GM12878 (cell line): ENCODE data around the gene EIF2S2. TPM values are rescaled to one million over a fixed set of nuclear protein-coding genes. Genes with fewer than 3 reads are reported as not detected.
A peak's percentile ranks its signal among the peaks of the same experiment; 100 is the strongest.

ENCODE experiments used
- ATAC-seq: fragments of 200-7000 bp; cut with Tn5 transposase; 3 replicates; pipeline ENCODE4 v1.9.1; 2020; ENCODE audit warnings: mild to moderate bottlenecking, moderate library complexity
- BruUV-seq: library from RNA; stranded (reverse); fragments of 400-500 nt; replicated peaks from 2 replicates; lab custom pipeline; 2021; lab: Mats Ljungman, UMichigan
- CTCF ChIA-PET: fragments of 300-600 bp; sonication (Branson Sonifier 250); formaldehyde crosslinking; extraction: SDS; loops from one replicate; lab custom pipeline; 2021; ENCODE audit warnings: inconsistent platforms; lab: Yijun Ruan, JAX
- POLR2A ChIA-PET: fragments of 350-600 bp; formaldehyde crosslinking; extraction: SDS; loops from one replicate; lab custom pipeline; 2021; ENCODE audit warnings: inconsistent platforms; lab: Charles Lee
- RAD21 ChIA-PET: fragments of 300-600 bp; sonication (Branson Sonifier 250); formaldehyde crosslinking; loops from one replicate; lab custom pipeline; 2023; ENCODE audit warnings: antibody characterized with exemption; ENCODE audit not compliant: unreplicated experiment; lab: Charles Lee
- SMC1A ChIA-PET: fragments of 300-600 bp; sonication (Branson Sonifier 250); formaldehyde crosslinking; loops from one replicate; lab custom pipeline; 2023; ENCODE audit not compliant: unreplicated experiment, uncharacterized antibody; lab: Charles Lee
- DNase-seq: peaks from one replicate; pipeline ENCODE4 v3.0.0-alpha.2; 2011; ENCODE audit warnings: low read depth, low spot score
- FAIRE-seq: peaks from 3 replicates; lab custom pipeline; 2011; peaks lifted over from hg19 to GRCh38; lab: Jason Lieb, UNC
- H2AFZ ChIP-seq: 2 replicates; pipeline ENCODE4 v1.6.0; 2011; ENCODE audit warnings: low read depth, low read length, control low read depth; ENCODE audit not compliant: control insufficient read depth
- H3K27ac ChIP-seq: 2 replicates; pipeline ENCODE4 v1.5.1; 2011; ENCODE audit warnings: control low read depth; ENCODE audit not compliant: control insufficient read depth, insufficient read depth
- H3K27me3 ChIP-seq, 2 experiments: replicated peaks in 1 of 2; 2 replicates each; pipeline versions ENCODE4 v1.6.0 to v1.6.1; 2011; ENCODE audit warnings: low read length in 1 of 2; ENCODE audit not compliant: control insufficient read depth in 2 of 2, insufficient read depth in 2 of 2
- H3K36me3 ChIP-seq, 2 experiments: 2 replicates each; pipeline ENCODE4 v1.5.1; 2011; ENCODE audit warnings: low read length in 1 of 2; ENCODE audit not compliant: control insufficient read depth in 2 of 2, insufficient read depth in 2 of 2
- H3K4me1 ChIP-seq: 2 replicates; pipeline ENCODE4 v1.6.1; 2011; ENCODE audit warnings: mild to moderate bottlenecking, low read length, moderate library complexity, mixed read lengths; ENCODE audit not compliant: control insufficient read depth, insufficient read depth
- H3K4me2 ChIP-seq: 2 replicates; pipeline ENCODE4 v1.6.0; 2011; ENCODE audit warnings: control low read depth; ENCODE audit not compliant: control insufficient read depth, insufficient read depth
- H3K4me3 ChIP-seq: fragments of 200-600 bp; sonication (generic); 2 replicates; pipeline ENCODE4 v1.5.1; 2016
- H3K79me2 ChIP-seq: 2 replicates; pipeline ENCODE4 v1.6.0; 2011; ENCODE audit warnings: low read length; ENCODE audit not compliant: control insufficient read depth, insufficient read depth
- H3K9ac ChIP-seq: 2 replicates; pipeline ENCODE4 v1.8.0; 2011; ENCODE audit warnings: low read length, control low read depth, mixed read lengths; ENCODE audit not compliant: control insufficient read depth, insufficient read depth
- H3K9me3 ChIP-seq: replicated peaks from 3 replicates; pipeline ENCODE4 v1.5.1; 2011; ENCODE audit warnings: mild to moderate bottlenecking, low read length; ENCODE audit not compliant: control insufficient read depth, insufficient read depth
- H4K20me1 ChIP-seq: 2 replicates; pipeline ENCODE4 v1.6.0; 2011; ENCODE audit not compliant: control insufficient read depth, insufficient read depth
- CHD2 ChIP-seq: IDR thresholded peaks from 2 replicates; pipeline ENCODE4 v1.6.1; 2011; ENCODE audit warnings: low read depth, low read length, improper control_type of control experiment, borderline replicate concordance
- JUNB ChIP-seq: IDR thresholded peaks from 2 replicates; pipeline ENCODE4 v1.6.1; 2016; ENCODE audit warnings: antibody characterized with exemption, mild to moderate bottlenecking
- JUND ChIP-seq: IDR thresholded peaks from 2 replicates; pipeline ENCODE4 v1.6.1; 2012; ENCODE audit warnings: low read depth, mild to moderate bottlenecking, low read length, improper control_type of control experiment, moderate library complexity
- SPI1 ChIP-seq: IDR thresholded peaks from 2 replicates; pipeline ENCODE4 v1.6.1; 2011; ENCODE audit warnings: low read depth, mild to moderate bottlenecking, low read length, moderate library complexity, borderline replicate concordance; ENCODE audit not compliant: insufficient read depth
- WGBS: methylation state at CpG from one replicate; pipeline ENCODE4 v1.1.6; 2016; ENCODE audit warnings: low lambda C conversion rate; ENCODE audit not compliant: insufficient replicate concordance, insufficient coverage; ENCODE audit errors: missing lambda C conversion rate; 5-methylcytosine and 5-hydroxymethylcytosine counted together
- in situ Hi-C: fragments of 300-500 bp; cut with MboI; formaldehyde crosslinking; loops from 9 replicates; pipeline ENCODE4 v1.14.3; 2018; ENCODE audit warnings: mixed read lengths
- intact Hi-C: fragments of 100-400 bp; cut with micrococcal nuclease; formaldehyde crosslinking; loops from one replicate; pipeline ENCODE4 v1.14.2; 2022; ENCODE audit not compliant: unreplicated experiment
- polyA plus RNA-seq, 11 experiments: library from polyadenylated mRNA; depleted of rRNA in 4 of 11; unstranded in 6 of 11; stranded (reverse) in 5 of 11; fragments of >200 nt; fragmentation: Nextera tagmentation in 4 of 11; fragmentation: Illumina TruSeq in 1 of 11; extraction: Ambion mirVana in 4 of 11; extraction: Trizol in 1 of 11; gene quantifications; 1 replicate in 1 of 11; 2 replicates in 10 of 11; pipeline versions ENCODE4 v1.2.1 to v1.2.3, GENCODE V29; 2011 to 2016; ENCODE audit warnings: inconsistent platforms in 2 of 11, missing spikeins in 2 of 11, low read depth in 1 of 11
- total RNA-seq, 4 experiments: library from RNA; depleted of rRNA in 3 of 4; stranded (reverse); fragments of >200 nt in 3 of 4; fragmentation: Illumina TruSeq in 1 of 4; extraction: Trizol in 1 of 4; gene quantifications; 2 replicates each; pipeline versions ENCODE4 v1.2.1 to v1.2.3, GENCODE V29; 2013 to 2021

The EIF2S2 gene
- total and polyA plus RNA-seq, 10 of the 15 experiments (the other 5 are each of a cell fraction or from before 2014, with no cell fraction given) = 60.2 to 153 (median 84.3) TPM

DNA sequence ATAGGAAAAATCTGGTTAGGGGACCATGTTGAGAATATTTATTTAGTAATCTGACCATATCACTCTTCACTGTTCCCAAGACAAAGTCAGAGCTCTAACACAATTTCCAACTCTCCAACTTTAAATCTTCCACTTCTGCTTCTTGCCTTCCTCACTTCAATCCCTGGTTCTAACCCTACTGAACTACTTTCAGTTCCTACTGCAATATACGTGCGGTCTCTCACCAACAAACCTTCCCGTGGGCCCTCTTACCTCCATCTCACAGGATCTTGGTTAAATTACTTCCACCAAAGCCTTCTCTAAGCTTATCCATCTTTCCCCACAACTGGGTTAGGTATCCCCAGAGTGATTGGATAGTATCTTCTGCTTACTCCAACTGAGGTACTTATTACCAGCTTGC, 8.0 kb downstream of the EIF2S2 start:
- 0 out of 2 replicates have a peak, but pooled peaks cover 6% of the 10 kb centered on the region for H3K4me1 ChIP-seq
- peaks cover 11 to 64% of the 10 kb centered on the region in 2 experiments for H3K36me3 ChIP-seq
- FAIRE-seq = no peak
- intact Hi-C loops = no loop called here
- RAD21 ChIA-PET = interaction anchor here (0.6 kb wide), 1 partner anchor 241 kb away, joined by 3 read pairs; no protein-coding TSS in a partner anchor
- peaks cover 4% of the 10 kb centered on the region for H4K20me1 ChIP-seq
- no peak overlapping the region for H3K9ac ChIP-seq
- H3K27ac ChIP-seq = no peak overlapping the region
- no TSS peak for BruUV-seq
- POLR2A ChIA-PET = interaction anchor here (1.1 to 1.5 kb wide), 2 partner anchors 8 to 12 kb away, joined by 3 to 5 read pairs; partner anchors contain the start of gene EIF2S2
- no peak overlapping the region for H2AFZ ChIP-seq
- H3K4me3 ChIP-seq = no peak overlapping the region
- H3K27me3 ChIP-seq = no peaks in the 10 kb centered on the region
- no peaks in the 10 kb centered on the region for H3K9me3 ChIP-seq
- DNase-seq = no peak
- H3K4me2 ChIP-seq = peak overlapping the region; percentile 54; the same call in 1 of the 2 replicates
- WGBS = 82% methylated on average over 3 of the region's 3 CpGs
- H3K79me2 ChIP-seq = peaks cover 64% of the 10 kb centered on the region
- SMC1A ChIA-PET = interaction anchor here (0.6 to 2.8 kb wide), 4 partner anchors 9 to 111 kb away, joined by 3 to 12 read pairs (median 4); partner anchors contain the start of gene RALY
- ATAC-seq = no peak
- TF ChIP-seq SPI1 (peak; percentile 39; the same call in 1 of the 2 replicates), JUND (no peak)
- TF ChIP-seq, all 136 proteins: peak for 1
- in situ Hi-C loops = no loop called here
- CTCF ChIA-PET = interaction anchor here (0.8 kb wide), 1 partner anchor 9 kb away, joined by 7 read pairs; no protein-coding TSS in a partner anchor

DNA sequence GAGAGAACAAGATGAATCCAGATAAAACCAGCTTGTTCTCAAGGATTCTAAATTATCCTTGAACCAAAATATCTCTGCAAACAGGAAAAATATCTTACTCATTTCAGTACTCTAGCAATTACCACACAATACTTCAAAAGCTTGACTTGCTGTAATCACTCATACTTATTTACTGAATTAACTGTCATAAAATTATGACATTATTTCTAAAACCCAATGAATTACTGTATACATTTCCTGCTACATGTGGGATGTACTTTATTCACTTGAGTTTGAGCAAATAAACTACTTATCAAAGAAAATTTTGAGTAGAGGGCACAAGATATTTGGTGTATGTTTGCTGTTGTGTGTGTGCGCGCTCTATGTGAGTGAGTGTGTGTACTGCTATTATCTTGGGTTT, 9.7 kb downstream of the EIF2S2 start:
- H3K4me3 ChIP-seq = no peak overlapping the region
- H3K4me1 ChIP-seq = 0 out of 2 replicates have a peak, but pooled peaks cover 6% of the 10 kb centered on the region
- H3K27ac ChIP-seq = no peak overlapping the region
- ChIA-PET SMC1A (interaction anchor here (1.4 to 2.8 kb wide), 3 partner anchors 7 to 34 kb away, joined by 3 to 12 read pairs (median 7); partner anchors contain the start of gene EIF2S2), POLR2A (interaction anchor here (1.0 kb wide), 1 partner anchor 11 kb away, joined by 4 read pairs; no protein-coding TSS in a partner anchor), CTCF (interaction anchor here (0.5 to 1.7 kb wide), 2 partner anchors 32 to 251 kb away, joined by 3 to 5 read pairs; no protein-coding TSS in a partner anchor), RAD21 (no interaction called here)
- FAIRE-seq = no peak
- no TSS peak for BruUV-seq
- in situ Hi-C loops (no loop called here), intact Hi-C loops (no loop called here)
- no peak overlapping the region for H3K9ac ChIP-seq
- no peak overlapping the region for H3K4me2 ChIP-seq
- no peak for ATAC-seq
- peaks cover 47% of the 10 kb centered on the region for H3K79me2 ChIP-seq
- H3K36me3 ChIP-seq = peaks cover 13 to 62% of the 10 kb centered on the region in 2 experiments
- no peak for DNase-seq
- TF ChIP-seq JUNB (peak; percentile 34; the same call in 1 of the 2 replicates), CHD2 (no peak)
- WGBS = 100% methylated on average over 2 of the region's 2 CpGs
- H3K9me3 ChIP-seq = no peaks in the 10 kb centered on the region
- no peak overlapping the region for H2AFZ ChIP-seq
- H4K20me1 ChIP-seq = peaks cover 4% of the 10 kb centered on the region
- no peaks in the 10 kb centered on the region for H3K27me3 ChIP-seq
